SHP77 (cell line): ENCODE data around the gene D2HGDH.
"Not testable (repeated sequence)": the region's sequence is repeated elsewhere in the genome, so short reads cannot be mapped to it uniquely, and the experiment has no call there.

Experiments
- DNase-seq, 2 experiments: peaks; one replicate each; lab custom pipeline; 2025; lab: John Stamatoyannopoulos, UW

Gene D2HGDH

DNA sequence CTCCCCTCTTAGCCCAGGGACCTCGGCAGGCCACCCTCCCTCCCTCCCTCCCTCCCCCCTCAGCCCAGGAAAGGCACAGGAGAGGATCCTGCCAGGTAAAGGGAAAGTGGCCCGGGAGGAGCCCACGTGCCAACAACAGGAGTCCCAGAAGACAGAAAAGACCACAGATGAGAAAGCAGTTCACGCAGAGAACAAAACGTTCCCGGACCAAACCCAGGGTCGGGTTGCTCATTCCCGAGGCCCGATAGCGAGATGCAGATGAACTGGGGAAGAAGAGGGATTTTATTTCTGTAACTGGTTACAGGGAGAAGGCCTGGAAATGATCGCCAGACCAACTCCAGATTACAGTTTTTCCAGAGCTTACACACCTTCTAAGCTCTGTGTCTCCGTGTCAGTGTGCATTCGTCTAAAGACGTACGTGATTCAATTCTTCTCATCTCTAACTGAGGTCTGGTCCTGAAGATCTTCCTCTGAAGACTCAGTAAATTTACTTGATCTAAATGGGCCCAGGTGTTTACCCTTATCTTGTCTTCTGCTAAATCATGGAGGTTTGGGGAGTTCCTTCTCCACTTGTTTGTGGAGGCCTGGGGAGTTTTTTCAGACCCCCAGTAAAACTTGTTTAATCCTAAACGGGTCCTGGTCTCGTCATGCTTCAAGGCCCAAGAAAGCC is 73.8 kb downstream of the D2HGDH start:
- DNase-seq, result no peak

GRCh38 chr2:241808721-241809382 is 74.4 kb downstream of the D2HGDH start, which contains the start of gene NEU4:
Gene NEU4 (plus strand): TSS chr2:241809193. CDS start chr2:241814485, 5,292 bp downstream.
- DNase-seq, result no peak

DNA sequence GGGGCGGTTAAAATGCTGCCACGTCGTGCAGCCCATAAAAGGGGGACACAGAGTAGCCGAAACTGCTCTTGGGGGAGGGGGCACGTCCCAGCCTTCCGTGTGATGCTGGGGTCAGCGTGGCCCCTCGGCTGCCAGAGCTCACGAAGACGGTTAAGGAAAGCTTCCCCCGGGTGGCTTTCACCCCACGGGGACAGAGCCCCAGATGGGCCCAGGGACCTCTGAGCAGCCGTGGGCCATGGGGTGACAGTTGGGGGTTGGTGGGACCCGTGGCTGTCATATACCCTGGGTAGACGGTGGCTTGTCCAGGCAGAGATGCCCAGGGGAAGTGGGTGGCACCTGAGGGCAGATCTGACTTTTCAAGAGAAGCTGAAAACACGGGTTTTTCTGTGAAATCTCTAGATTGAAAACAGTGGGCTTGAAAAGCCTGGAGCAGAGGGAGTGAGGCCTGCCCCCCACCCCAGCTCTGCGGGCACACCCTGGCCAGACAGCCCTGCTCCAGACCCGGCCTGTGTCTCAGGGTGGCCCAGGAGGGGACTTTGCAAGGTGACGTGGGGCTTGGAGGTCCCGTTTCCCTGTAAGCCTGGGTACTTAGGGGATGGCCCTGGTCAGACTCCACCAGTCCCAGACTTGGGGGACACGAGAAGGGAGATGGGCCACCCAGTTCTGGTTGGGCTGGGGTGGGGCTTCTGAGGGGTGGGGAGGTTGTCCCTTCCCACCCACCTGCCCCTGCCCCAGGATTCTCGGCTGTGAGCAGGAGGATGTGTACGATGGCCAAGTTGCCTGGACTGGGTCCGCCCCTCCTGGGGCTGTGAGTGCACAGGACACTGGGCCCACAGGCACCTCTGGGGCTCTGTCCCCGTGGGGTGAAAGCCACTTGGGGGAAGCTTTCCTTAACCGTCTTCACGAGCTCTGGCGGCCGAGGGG is 75.2 kb downstream of the D2HGDH start:
- no peak for DNase-seq

GRCh38 chr2:241810307-241811200 is 76.1 kb downstream of the D2HGDH start:
- DNase-seq, result no peak

DNA sequence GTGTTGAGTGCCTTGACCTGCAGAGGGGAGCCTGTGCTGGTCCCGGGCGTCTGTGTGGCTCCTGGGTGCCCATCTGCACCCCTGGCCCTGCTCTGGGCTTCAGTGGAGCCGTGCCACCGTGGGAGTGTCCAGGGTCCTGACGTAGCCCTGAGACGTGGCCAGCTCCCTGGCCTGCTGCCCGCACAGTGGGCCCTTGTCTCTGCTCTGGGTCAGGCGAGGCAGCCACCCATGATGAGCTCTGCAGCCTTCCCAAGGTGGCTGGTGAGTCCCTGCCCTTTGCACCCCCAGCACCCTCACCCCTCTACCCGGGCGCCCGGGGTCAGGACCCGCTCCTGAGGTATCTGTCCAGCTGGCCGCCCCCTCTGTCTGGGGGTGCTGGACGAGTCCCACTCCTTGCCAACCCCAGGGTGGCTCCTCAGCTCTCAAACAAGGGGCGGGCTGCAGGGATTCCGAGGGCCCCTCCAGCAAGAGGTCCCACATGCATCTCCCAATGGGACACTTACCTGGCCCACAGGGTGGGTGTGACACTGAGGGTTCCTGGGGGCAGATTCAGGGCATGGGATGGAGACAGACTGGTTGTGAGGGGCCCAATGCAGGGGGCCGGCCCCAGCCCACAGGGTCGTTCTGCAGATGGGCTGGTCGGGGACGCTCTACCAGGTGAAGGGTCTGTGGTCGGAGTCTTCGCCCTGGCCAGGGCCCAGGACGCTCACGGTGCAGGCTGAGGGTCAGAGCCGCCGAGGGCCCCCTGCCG is 76.9 kb downstream of the D2HGDH start:
- DNase-seq, result no peak

DNA sequence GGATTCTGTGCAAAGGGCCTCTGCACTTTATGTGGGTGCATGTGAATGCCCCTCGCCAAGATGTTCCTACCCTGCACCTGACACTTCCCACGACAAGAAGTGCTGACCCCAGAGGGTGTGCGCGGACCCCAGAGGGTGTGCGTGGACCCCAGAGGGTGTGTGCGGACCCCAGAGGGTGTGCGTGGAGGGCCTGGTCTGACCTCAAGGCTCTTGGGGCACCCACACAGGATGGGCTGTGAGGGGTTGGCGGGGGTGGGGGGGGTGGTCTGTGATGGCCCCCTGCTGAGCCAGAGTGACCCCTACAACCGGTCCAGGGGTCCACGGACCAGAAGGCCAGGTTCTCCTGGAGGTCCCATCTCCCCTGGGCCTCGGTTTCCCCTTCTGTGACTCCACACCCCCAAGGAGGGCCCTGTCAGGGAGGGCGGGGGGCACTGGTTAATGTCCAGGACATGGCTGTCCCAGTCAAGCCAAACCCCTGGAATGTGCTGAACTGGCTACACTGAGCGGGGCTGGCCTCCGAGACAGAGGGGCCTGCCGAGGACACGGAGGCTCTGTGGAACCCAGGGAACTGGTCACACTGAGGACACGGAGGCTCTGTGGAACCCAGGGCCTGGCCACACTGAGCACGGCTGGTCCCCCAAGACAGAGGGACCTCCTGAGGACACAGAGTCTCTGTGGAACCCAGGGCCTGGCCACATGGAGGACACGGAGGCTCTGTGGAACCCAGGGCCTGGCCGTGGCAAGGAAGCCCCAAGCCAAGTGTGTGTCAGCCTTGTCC is 77.7 kb downstream of the D2HGDH start:
- no peak for DNase-seq

DNA sequence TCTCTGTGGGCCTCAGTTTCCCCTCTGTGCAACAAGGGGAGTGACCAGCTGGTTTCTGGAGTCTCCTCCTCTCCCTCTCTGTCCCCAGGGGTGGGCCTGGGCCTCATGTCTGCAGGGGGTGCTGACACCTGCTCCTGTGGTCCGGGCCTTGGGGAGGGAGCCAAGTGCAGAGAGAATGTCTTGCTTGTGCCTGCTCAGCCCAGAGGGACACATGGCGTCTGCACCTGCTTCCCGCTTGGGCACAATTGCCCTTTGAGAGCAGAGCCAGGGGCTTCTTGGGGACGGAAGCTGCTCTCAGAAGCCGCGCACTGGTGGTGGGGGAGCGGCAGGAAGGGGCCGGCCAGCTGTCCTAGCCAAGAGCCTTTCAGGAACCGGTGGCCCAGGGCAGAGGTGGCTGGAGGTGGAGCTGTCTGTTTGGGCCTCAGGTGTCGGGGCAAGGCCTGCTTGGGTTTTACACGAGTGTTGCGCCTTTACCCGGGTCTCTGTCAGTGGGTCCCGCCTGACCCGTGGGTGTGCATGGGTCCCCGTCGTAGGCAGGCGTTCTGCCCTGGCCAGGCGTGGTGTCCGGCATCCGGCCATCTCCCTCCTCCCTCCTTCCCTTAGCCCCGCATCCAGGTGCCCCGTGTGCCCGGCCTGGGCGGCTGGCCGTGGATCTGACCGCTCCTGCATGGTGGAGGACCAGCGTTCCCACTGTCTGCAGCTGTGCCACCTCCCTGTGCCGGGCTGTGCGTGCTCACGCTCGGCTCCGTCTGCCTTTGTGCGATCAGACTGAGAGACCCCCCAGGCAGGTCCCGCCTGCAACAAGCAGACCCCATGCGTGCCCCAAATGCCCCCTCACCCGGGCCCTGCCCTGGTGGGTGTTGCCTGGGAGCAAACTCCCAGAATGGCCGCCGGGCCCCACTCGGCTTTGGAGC is 78.6 kb downstream of the D2HGDH start:
- DNase-seq, result peak in 1 of 2 experiments; percentile 26

DNA sequence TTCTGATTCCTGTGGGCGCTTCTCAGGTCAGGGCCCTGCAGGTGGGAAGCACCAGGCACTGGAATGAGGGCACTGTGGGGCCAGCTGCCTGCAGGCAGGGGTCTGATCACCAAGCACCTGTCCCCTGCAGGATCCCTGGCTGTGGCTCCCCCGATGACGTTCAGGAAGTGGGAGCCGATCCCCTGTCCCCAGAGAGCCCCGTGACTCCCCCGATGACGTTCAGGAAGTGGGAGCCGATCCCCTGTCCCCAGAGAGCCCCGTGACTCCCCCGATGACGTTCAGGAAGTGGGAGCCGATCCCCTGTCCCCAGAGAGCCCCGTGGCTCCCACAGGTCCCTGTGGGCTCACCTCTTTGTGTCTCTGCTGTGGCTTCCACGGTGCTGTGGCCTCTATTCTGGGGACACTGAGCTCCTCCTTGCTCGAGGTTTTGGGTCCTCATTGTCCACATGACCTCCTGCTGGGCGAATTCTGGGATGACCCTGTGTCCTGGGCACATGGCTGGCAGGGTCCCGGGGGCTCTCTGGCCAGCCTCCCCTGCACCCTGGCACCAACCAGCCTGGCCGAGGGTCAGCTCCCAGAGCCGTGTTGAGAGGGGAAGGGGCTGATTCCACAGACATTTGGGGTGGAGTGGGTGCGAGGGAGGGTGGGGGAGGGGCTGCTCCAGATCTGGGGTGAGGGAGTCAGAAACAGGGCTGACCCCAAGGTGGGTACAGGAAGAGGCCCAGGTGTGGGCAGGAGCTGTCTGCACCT is 79.4 kb downstream of the D2HGDH start:
- no peak for DNase-seq

DNA sequence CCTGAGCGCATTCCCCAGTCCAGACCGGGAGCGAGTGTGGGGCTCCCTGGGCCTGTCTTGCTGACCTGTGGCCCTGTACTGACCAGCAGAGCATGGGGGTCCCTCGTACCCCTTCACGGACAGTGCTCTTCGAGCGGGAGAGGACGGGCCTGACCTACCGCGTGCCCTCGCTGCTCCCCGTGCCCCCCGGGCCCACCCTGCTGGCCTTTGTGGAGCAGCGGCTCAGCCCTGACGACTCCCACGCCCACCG is 79.9 kb downstream of the D2HGDH start:
- no peak for DNase-seq

- DNase-seq, result no peak
These were observed 80.4 kb downstream of the D2HGDH start for GRCh38 chr2:241814643-241815476.

- DNase-seq, result no peak
These were observed 81.3 kb downstream of the D2HGDH start for GRCh38 chr2:241815477-241816430.

DNA sequence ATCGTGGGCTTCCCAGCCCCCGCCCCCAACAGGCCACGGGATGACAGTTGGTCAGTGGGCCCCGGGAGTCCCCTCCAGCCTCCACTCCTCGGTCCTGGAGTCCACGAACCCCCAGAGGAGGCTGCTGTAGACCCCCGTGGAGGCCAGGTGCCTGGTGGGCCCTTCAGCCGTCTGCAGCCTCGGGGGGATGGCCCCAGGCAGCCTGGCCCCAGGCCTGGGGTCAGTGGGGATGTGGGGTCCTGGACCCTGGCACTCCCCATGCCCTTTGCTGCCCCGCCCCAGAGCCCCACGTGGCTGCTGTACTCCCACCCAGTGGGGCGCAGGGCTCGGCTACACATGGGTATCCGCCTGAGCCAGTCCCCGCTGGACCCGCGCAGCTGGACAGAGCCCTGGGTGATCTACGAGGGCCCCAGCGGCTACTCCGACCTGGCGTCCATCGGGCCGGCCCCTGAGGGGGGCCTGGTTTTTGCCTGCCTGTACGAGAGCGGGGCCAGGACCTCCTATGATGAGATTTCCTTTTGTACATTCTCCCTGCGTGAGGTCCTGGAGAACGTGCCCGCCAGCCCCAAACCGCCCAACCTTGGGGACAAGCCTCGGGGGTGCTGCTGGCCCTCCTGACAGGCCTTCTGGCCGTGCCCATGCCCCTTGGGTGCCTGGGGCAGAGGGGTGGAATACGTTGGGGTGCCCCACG is 82.1 kb downstream of the D2HGDH start:
- no peak for DNase-seq

DNA sequence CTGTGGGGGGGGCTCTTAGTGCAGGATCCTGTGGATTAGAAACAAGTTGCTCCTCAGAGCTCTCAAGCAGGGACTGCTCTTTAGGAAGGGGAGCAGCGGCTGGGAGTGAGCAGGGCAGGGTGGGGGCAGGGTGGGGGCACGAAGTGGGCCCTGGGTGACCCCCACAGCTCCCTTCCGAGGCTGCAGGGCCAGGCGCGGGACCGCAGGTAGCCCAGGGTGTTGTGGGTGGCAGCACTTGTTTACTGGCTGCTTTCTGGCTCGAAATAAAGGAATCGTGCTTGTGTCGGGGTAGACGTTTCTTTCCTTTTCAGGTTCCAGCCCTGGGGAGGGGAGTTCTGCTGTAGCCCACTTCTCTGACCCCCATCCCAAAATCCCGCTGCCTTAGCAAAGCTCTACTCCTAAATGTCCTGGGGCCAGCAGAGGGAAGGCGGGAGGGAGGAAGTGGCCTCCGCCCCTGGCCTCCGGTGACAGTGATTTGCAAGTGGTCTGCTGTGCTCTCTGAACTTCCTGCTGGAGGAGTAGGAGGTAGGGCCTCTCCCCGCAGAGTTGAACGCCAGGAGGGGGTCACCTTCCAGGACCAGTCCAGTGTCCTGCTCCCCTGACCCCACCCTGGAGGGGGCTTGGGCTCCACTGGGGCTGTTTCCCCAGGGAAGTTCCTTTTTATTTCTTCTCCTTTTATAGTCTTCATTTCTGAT is 82.8 kb downstream of the D2HGDH start:
- DNase-seq, result no peak

- not testable (repeated sequence) for DNase-seq
These were observed 83.4 kb downstream of the D2HGDH start for GRCh38 chr2:241817821-241818215.
